NT2/D1 (cell line): Measurements from ENCODE around the gene ATAT1.

Source experiments
- SUZ12 ChIP-seq: IDR thresholded peaks from 2 replicates; pipeline ENCODE4 v1.6.1; 2011; ENCODE audit not compliant: insufficient read length, insufficient read depth; ENCODE audit errors: extremely low read depth
- YY1 ChIP-seq: IDR thresholded peaks from 2 replicates; pipeline ENCODE4 v1.6.1; 2011; ENCODE audit not compliant: insufficient read length, insufficient read depth
- ZNF274 ChIP-seq: IDR thresholded peaks from 2 replicates; pipeline ENCODE4 v1.6.1; 2011; ENCODE audit warnings: mild to moderate bottlenecking, low read depth, low read length

- TF ChIP-seq YY1 (no peak), ZNF274 (no peak), SUZ12 (no peak)
Observed at GRCh38 chr6:30656513-30656912, 29.8 kb downstream of the ATAT1 start.
